Prostate gland (tissue), 2 donors: ENCODE measurements around the gene NSRP1.

Experiments used
- POLR2A ChIP-seq: fragments of 450-650 bp; IDR thresholded peaks from one replicate; pipeline ENCODE4 v1.6.1; 2016; ENCODE audit warnings: antibody characterized with exemption, mild to moderate bottlenecking
- TF ChIP-seq, protein P1 (sequence below), 4 experiments: fragments of 200-600 bp in 2 of 4; fragments of 450-650 bp in 2 of 4; sonication (generic) in 2 of 4; IDR thresholded peaks; 1 replicate in 3 of 4; 2 replicates in 1 of 4; pipeline ENCODE4 v1.5.1; 2016 to 2019; ENCODE audit warnings: antibody characterized with exemption in 4 of 4, mild to moderate bottlenecking in 2 of 4, moderate library complexity in 2 of 4

DNA sequence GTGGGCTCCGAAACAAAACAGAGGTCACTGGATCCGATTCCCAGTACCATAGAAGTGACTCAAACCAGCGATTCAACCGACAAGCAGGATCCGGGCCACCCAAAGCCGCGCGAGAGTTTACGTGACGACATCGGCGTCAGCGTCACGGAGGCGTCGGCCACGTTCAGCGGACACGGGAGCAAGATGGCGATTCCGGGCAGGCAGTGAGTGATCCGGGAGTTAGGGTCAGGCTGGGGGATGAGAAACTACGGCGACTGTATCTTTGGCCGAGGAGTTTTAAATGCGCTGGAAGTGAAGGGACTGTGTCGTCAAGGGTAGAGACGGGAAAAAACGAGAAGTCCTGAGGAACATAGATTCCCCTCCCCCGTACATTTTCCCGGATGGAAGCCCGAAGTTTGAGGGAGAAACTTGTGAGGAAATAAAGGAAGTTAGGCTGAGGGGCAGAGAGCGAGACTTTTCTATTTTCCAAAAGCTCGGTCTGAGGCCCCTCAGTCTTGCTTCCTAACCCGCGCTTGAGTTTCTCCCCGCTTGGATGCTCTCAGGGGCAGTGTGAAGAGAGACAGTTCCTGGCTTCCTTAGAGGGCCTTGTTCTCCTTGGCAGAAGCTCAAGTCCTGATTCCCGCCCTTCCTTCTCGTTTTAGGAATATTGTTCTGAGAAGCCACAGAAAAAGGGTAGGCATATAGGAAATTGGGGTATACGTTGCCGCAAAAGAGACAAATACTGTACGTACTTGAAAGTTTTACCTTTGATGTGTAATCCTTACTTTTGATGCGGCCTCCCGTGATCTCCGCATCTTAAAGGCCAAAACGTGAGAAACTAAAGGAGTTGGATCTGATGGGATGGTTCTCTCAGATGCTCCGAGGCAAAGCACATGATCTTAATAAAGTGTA is at the start of gene NSRP1:
- TF ChIP-seq, protein P1, sequence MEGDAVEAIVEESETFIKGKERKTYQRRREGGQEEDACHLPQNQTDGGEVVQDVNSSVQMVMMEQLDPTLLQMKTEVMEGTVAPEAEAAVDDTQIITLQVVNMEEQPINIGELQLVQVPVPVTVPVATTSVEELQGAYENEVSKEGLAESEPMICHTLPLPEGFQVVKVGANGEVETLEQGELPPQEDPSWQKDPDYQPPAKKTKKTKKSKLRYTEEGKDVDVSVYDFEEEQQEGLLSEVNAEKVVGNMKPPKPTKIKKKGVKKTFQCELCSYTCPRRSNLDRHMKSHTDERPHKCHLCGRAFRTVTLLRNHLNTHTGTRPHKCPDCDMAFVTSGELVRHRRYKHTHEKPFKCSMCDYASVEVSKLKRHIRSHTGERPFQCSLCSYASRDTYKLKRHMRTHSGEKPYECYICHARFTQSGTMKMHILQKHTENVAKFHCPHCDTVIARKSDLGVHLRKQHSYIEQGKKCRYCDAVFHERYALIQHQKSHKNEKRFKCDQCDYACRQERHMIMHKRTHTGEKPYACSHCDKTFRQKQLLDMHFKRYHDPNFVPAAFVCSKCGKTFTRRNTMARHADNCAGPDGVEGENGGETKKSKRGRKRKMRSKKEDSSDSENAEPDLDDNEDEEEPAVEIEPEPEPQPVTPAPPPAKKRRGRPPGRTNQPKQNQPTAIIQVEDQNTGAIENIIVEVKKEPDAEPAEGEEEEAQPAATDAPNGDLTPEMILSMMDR (IDR thresholded peaks at IDR 0.05), result no peak
- TF ChIP-seq POLR2A, result peak; percentile 93
